Measurements from ENCODE around the gene CCDC6.

GRCh38 chr10:59831658-59832503 is 74.5 kb downstream of the CCDC6 start:
- TF ChIP-seq POLR2AphosphoS5 (IDR thresholded peaks at IDR 0.05), result no peak
- no peak for TF ChIP-seq RAD21 (conservative IDR thresholded peaks at IDR 0.05)
- no peak for TF ChIP-seq CTCF (IDR thresholded peaks at IDR 0.05; ENCODE audit: poor library complexity, severe bottlenecking)
- no peak for TF ChIP-seq EZH2 (IDR thresholded peaks at IDR 0.05; ENCODE audit: borderline replicate concordance, insufficient read depth, low read length, poor library complexity, severe bottlenecking)
- no peak for TF ChIP-seq EP300 (conservative IDR thresholded peaks at IDR 0.05; ENCODE audit: poor library complexity, severe bottlenecking)

Measured in neural cell (in vitro differentiated cells).